ENCODE results near the gene RAVER1.

DNA sequence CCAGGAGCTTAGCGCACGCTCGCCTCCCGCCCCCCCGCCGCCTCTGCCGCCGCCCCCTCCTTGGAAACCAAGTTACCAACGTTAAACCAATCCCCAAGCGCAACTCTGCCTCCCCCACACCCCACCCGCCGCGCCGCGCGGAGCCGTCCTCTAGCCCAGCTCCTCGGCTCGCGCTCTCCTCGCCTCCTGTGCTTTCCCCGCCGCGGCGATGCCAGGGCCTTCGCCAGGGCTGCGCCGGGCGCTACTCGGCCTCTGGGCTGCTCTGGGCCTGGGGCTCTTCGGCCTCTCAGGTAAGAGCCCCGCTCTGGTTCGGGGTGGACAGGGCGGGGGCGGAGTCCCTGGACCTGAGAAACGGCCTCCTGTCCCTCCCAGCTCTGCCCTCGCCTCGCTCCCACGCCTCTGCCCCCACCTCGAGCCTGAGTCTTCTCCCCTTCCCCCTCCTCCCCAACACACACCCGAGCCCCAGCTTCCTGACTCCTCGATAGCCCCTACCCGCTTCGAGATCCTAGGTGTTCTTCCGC, 43.4 kb downstream of the RAVER1 start, which contains the start of gene ICAM5:
- no peak for TF ChIP-seq POLR2AphosphoS5 (IDR thresholded peaks at IDR 0.05)
- TF ChIP-seq, protein P1, sequence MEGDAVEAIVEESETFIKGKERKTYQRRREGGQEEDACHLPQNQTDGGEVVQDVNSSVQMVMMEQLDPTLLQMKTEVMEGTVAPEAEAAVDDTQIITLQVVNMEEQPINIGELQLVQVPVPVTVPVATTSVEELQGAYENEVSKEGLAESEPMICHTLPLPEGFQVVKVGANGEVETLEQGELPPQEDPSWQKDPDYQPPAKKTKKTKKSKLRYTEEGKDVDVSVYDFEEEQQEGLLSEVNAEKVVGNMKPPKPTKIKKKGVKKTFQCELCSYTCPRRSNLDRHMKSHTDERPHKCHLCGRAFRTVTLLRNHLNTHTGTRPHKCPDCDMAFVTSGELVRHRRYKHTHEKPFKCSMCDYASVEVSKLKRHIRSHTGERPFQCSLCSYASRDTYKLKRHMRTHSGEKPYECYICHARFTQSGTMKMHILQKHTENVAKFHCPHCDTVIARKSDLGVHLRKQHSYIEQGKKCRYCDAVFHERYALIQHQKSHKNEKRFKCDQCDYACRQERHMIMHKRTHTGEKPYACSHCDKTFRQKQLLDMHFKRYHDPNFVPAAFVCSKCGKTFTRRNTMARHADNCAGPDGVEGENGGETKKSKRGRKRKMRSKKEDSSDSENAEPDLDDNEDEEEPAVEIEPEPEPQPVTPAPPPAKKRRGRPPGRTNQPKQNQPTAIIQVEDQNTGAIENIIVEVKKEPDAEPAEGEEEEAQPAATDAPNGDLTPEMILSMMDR (IDR thresholded peaks at IDR 0.05), result no peak
- no peak for TF ChIP-seq POLR2A (IDR thresholded peaks at IDR 0.05; ENCODE audit: low read depth)
- no peak for TF ChIP-seq EP300 (IDR thresholded peaks at IDR 0.05)
